HepG2 (cell line): ENCODE results near the gene PLEKHB1. TPM values are rescaled to one million over a fixed set of nuclear protein-coding genes. Genes with fewer than 3 reads are reported as not detected.
A peak's percentile ranks its signal among the peaks of the same experiment; 100 is the strongest.

Source experiments
- ATAC-seq: fragments of 200-7000 bp; cut with Tn5 transposase; 3 replicates; pipeline ENCODE4 v1.9.1; 2020; ENCODE audit warnings: mild to moderate bottlenecking, moderate library complexity
- BruUV-seq: library from RNA; stranded (reverse); fragments of 400-500 nt; replicated peaks from 2 replicates; lab custom pipeline; 2021; lab: Mats Ljungman, UMichigan
- CTCF ChIA-PET: fragments of 300-600 bp; formaldehyde crosslinking; extraction: SDS; loops from one replicate; lab custom pipeline; 2021; ENCODE audit warnings: low total read pairs, inconsistent platforms, low intra/inter-chr PET ratio; lab: Yijun Ruan, JAX
- POLR2A ChIA-PET: fragments of 350-600 bp; sonication (Branson Sonifier 250); formaldehyde crosslinking; loops from one replicate; lab custom pipeline; 2020; ENCODE audit warnings: antibody characterized with exemption, inconsistent platforms; lab: Yijun Ruan, JAX
- DNase-seq: peaks from one replicate; pipeline ENCODE4 v3.0.0-alpha.2; 2015; ENCODE audit warnings: low spot score
- FAIRE-seq: peaks from 3 replicates; lab custom pipeline; 2011; peaks lifted over from hg19 to GRCh38; lab: Jason Lieb, UNC
- H2AFZ ChIP-seq: one replicate; pipeline ENCODE4 v1.6.1; 2011; ENCODE audit warnings: low read length, inconsistent platforms
- H3K27ac ChIP-seq: fragments of 300-600 bp; 3 replicates; pipeline ENCODE4 v1.8.0; 2011; ENCODE audit warnings: mixed run types, mild to moderate bottlenecking, mixed read lengths, low read length, inconsistent platforms; ENCODE audit not compliant: insufficient read depth; ENCODE audit errors: extremely low read length
- H3K27me3 ChIP-seq, 2 experiments: fragments of 200-600 bp in 1 of 2; 2 replicates in 1 of 2; 3 replicates in 1 of 2; pipeline versions ENCODE4 v1.6.0 to v1.8.0; 2011; ENCODE audit warnings: low read length in 2 of 2, mild to moderate bottlenecking in 2 of 2, moderate library complexity in 2 of 2, inconsistent platforms in 1 of 2; ENCODE audit not compliant: insufficient read depth in 2 of 2, control insufficient read depth in 1 of 2
- H3K36me3 ChIP-seq, 2 experiments: fragments of 200-600 bp in 1 of 2; replicated peaks in 1 of 2; 2 replicates in 1 of 2; 3 replicates in 1 of 2; pipeline versions ENCODE4 v1.5.1 to v1.8.0; 2011; ENCODE audit warnings: low read length in 2 of 2, inconsistent platforms in 1 of 2; ENCODE audit not compliant: insufficient read depth in 2 of 2, control insufficient read depth in 1 of 2
- H3K4me1 ChIP-seq: 2 replicates; pipeline ENCODE4 v1.5.1; 2012; ENCODE audit warnings: low read length, inconsistent platforms; ENCODE audit not compliant: insufficient read depth
- H3K4me2 ChIP-seq: 2 replicates; pipeline ENCODE4 v1.6.0; 2011; ENCODE audit warnings: low read depth, low read length, inconsistent platforms
- H3K4me3 ChIP-seq, 3 experiments: fragments of 200-600 bp in 1 of 3; sonication (generic), shearing (Covaris generic) in 1 of 3; replicated peaks in 1 of 3; 2 replicates each; pipeline ENCODE4 v1.5.1; 2011 to 2016; ENCODE audit warnings: low read length in 3 of 3, inconsistent platforms in 2 of 3, low read depth in 2 of 3, mild to moderate bottlenecking in 2 of 3, control low read depth in 1 of 3, mixed read lengths in 1 of 3; ENCODE audit not compliant: insufficient read depth in 1 of 3
- H3K79me2 ChIP-seq: one replicate; pipeline ENCODE4 v1.6.1; 2011; ENCODE audit warnings: low read length, inconsistent platforms; ENCODE audit not compliant: insufficient read depth
- H3K9ac ChIP-seq: 2 replicates; pipeline ENCODE4 v1.6.0; 2011; ENCODE audit warnings: mild to moderate bottlenecking, low read depth, low read length, inconsistent platforms; ENCODE audit not compliant: insufficient read depth
- H3K9me3 ChIP-seq: 2 replicates; pipeline ENCODE4 v1.5.1; 2012; ENCODE audit warnings: mild to moderate bottlenecking, low read length
- H4K20me1 ChIP-seq: 2 replicates; pipeline ENCODE4 v1.6.0; 2011; ENCODE audit warnings: inconsistent platforms, mild to moderate bottlenecking, low read length, moderate library complexity; ENCODE audit not compliant: insufficient read depth
- CREM ChIP-seq, 2 experiments: sonication (generic) in 1 of 2; formaldehyde crosslinking in 1 of 2; IDR thresholded peaks; 2 replicates each; pipeline versions ENCODE4 v1.4.0 to v1.6.1; 2016 to 2020; ENCODE audit warnings: antibody characterized with exemption in 1 of 2, mild to moderate bottlenecking in 1 of 2, missing genetic modification reagents in 1 of 2
- KAT8 ChIP-seq: IDR thresholded peaks from 2 replicates; pipeline ENCODE4 v1.6.1; 2016; ENCODE audit warnings: missing genetic modification reagents, missing compliant biosample characterization
- MEIS1 ChIP-seq: sonication (generic); formaldehyde crosslinking; IDR thresholded peaks from 2 replicates; pipeline ENCODE4 v1.9.0; 2021; ENCODE audit warnings: mild to moderate bottlenecking, missing genetic modification reagents, moderate library complexity, borderline replicate concordance
- MTA1 ChIP-seq: sonication (generic); formaldehyde crosslinking; IDR thresholded peaks from 2 replicates; pipeline ENCODE4 v1.4.0; 2020; ENCODE audit warnings: missing genetic modification reagents, mild to moderate bottlenecking, borderline replicate concordance
- POLR2AphosphoS2 ChIP-seq: IDR thresholded peaks from 2 replicates; pipeline ENCODE4 v1.6.1; 2011; ENCODE audit warnings: low read depth, low read length, improper control_type of control experiment
- SIN3B ChIP-seq: fragments of 150-350 bp; IDR thresholded peaks from 2 replicates; pipeline ENCODE4 v1.6.1; 2014; ENCODE audit warnings: low read length
- SMC3 ChIP-seq: IDR thresholded peaks from 2 replicates; pipeline ENCODE4 v1.6.1; 2011; ENCODE audit warnings: low read length, improper control_type of control experiment
- STAG1 ChIP-seq: sonication (generic); formaldehyde crosslinking; IDR thresholded peaks from 2 replicates; pipeline ENCODE4 v1.4.0; 2020; ENCODE audit warnings: missing genetic modification reagents
- TGIF2 ChIP-seq: IDR thresholded peaks from 2 replicates; pipeline ENCODE4 v1.6.1; 2016; ENCODE audit warnings: control low read depth, missing compliant biosample characterization
- YY1 ChIP-seq: IDR thresholded peaks from 2 replicates; pipeline ENCODE4 v1.6.1; 2011; ENCODE audit warnings: low read length, low read depth, moderate library complexity, mild to moderate bottlenecking; ENCODE audit not compliant: insufficient read depth, insufficient replicate concordance
- ZBTB21 ChIP-seq: sonication (generic); formaldehyde crosslinking; IDR thresholded peaks from 2 replicates; pipeline ENCODE4 v1.4.0; 2020; ENCODE audit warnings: missing genetic modification reagents
- ZMYM3 ChIP-seq: sonication (generic); formaldehyde crosslinking; IDR thresholded peaks from 2 replicates; pipeline ENCODE4 v1.5.1; 2020; ENCODE audit warnings: mild to moderate bottlenecking, missing genetic modification reagents
- ZNF121 ChIP-seq: sonication (generic); formaldehyde crosslinking; IDR thresholded peaks from 2 replicates; pipeline ENCODE4 v1.5.0; 2020; ENCODE audit warnings: mild to moderate bottlenecking, missing genetic modification reagents
- ZZZ3 ChIP-seq: sonication (generic); formaldehyde crosslinking; IDR thresholded peaks from 2 replicates; pipeline ENCODE4 v1.4.0; 2020; ENCODE audit warnings: missing genetic modification reagents, mild to moderate bottlenecking, borderline replicate concordance
- WGBS: methylation state at CpG from one replicate; pipeline ENCODE4 v1.1.6; 2017; ENCODE audit warnings: low lambda C conversion rate; 5-methylcytosine and 5-hydroxymethylcytosine counted together
- in situ Hi-C: cut with HindIII; loops from 2 replicates; pipeline ENCODE4 v1.10.0; 2017; ENCODE audit warnings: low pct_unique_long_range_greater_than_20kb; ENCODE audit not compliant: extremely low pct_ligation_motif_present
- intact Hi-C: fragments of 100-400 bp; cut with micrococcal nuclease; formaldehyde crosslinking; loops from one replicate; pipeline ENCODE4 v1.10.0; 2022; ENCODE audit not compliant: unreplicated experiment
- polyA plus RNA-seq, 8 experiments: library from polyadenylated mRNA; depleted of rRNA in 3 of 8; stranded (reverse) in 7 of 8; unstranded in 1 of 8; fragments of >200 nt; fragmentation: Illumina TruSeq in 4 of 8; extraction: Trizol in 4 of 8; gene quantifications; 2 replicates each; pipeline versions ENCODE4 v1.2.1 to v1.2.3, GENCODE V29; 2011 to 2016; ENCODE audit warnings: low read depth in 4 of 8, missing spikeins in 1 of 8, mixed read lengths in 1 of 8; ENCODE audit not compliant: insufficient read depth in 1 of 8
- total RNA-seq, 5 experiments: library from RNA; depleted of rRNA; stranded (reverse); fragments of >200 nt; fragmentation: Illumina TruSeq; extraction: Trizol; gene quantifications; 2 replicates each; pipeline ENCODE4 v1.2.3, GENCODE V29; 2016; ENCODE audit warnings: low read depth in 1 of 5
- TF ChIP-seq, protein P1 (sequence below): sonication (generic); formaldehyde crosslinking; IDR thresholded peaks from 2 replicates; pipeline ENCODE4 v1.8.0; 2023; ENCODE audit warnings: mild to moderate bottlenecking, missing genetic modification reagents
- TF ChIP-seq, protein P2 (sequence below): sonication (generic); formaldehyde crosslinking; conservative IDR thresholded peaks from 2 replicates; pipeline ENCODE4 v1.4.0; 2020; ENCODE audit warnings: missing genetic modification reagents
- TF ChIP-seq, protein P3 (sequence below): sonication (generic); formaldehyde crosslinking; IDR thresholded peaks from 2 replicates; pipeline ENCODE4 v1.4.0; 2020; ENCODE audit warnings: low read depth, mild to moderate bottlenecking, missing genetic modification reagents
- TF ChIP-seq, protein P4 (sequence below): sonication (generic); formaldehyde crosslinking; IDR thresholded peaks from 2 replicates; pipeline ENCODE4 v1.4.0; 2020; ENCODE audit warnings: missing genetic modification reagents

Gene PLEKHB1
- total and polyA plus RNA-seq, 2 of the 13 experiments (the other 11 are each of a cell fraction or from before 2014, with no cell fraction given) = 68.0 to 99.3 TPM

DNA sequence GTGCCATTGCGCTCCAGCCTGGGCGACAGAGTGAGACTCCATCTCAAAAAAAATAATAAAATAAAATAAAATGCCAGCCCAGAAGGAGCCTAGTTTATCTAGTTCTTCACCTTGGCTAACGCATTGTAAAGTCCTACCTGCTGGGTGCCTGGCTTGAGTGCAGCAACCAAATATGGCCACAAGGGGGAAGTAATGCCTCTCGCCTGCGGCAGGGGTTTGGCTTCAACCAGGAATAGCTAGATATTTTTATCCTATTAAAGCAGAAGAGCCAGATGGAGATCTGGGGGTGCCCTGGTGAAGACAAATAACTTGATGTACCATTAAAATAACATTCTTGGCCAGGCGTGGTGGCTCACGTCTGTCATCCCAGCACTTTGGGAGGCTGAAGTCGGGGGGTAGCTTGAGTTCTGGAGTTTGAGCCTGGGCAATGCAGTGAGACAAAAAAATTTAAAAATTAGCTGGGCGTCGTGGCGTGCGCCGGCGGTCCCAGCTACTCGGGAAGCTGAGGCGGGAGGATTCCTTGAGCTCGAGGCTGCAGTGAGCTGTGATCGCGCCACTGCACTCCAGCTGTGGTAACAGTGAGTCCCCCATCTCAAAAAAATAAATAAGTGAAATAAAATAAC, 20.6 kb upstream of the PLEKHB1 start:
- ATAC-seq (peak; percentile 85), DNase-seq (peak; percentile 59), FAIRE-seq (peak; percentile 76)
- intact Hi-C loops (loop anchor here (1.0 to 10.0 kb wide), 3 partner anchors 27 to 221 kb away; no protein-coding TSS in a partner anchor), in situ Hi-C loops (loop anchor here (5.0 to 10.0 kb wide), 2 partner anchors 36 to 221 kb away; no protein-coding TSS in a partner anchor)
- Histone ChIP-seq H3K79me2 (no peaks in the 10 kb centered on the region), H3K4me1 (peaks cover 28% of the 10 kb centered on the region), H3K9ac (no peak overlapping the region), H3K9me3 (0 out of 2 replicates have a peak, but pooled peaks cover 4% of the 10 kb centered on the region), H3K27ac (no peak overlapping the region), H3K36me3 (no peaks in the 10 kb centered on the region), H3K27me3 (no peaks in the 10 kb centered on the region), H4K20me1 (no peaks in the 10 kb centered on the region), H2AFZ (no peak overlapping the region), H3K4me3 (no peak overlapping the region), H3K4me2 (peak overlapping the region; percentile 11; the same call in 1 of the 2 replicates)
- no TSS peak for BruUV-seq
- CTCF ChIA-PET = interaction anchor here (0.6 to 3.8 kb wide), 5 partner anchors 27 to 222 kb away, joined by 3 to 59 read pairs (median 5); no protein-coding TSS in a partner anchor
- 31% methylated on average over 19 of the region's 19 CpGs for WGBS
- POLR2A ChIA-PET = interaction anchor here (1.0 to 1.3 kb wide), 4 partner anchors 26 to 36 kb away, joined by 4 to 7 read pairs (median 5); no protein-coding TSS in a partner anchor
- TF ChIP-seq, protein P1, sequence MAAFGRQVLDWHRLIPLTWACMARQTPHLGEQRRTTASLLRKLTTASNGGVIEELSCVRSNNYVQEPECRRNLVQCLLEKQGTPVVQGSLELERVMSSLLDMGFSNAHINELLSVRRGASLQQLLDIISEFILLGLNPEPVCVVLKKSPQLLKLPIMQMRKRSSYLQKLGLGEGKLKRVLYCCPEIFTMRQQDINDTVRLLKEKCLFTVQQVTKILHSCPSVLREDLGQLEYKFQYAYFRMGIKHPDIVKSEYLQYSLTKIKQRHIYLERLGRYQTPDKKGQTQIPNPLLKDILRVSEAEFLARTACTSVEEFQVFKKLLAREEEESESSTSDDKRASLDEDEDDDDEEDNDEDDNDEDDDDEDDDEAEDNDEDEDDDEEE = 0 out of 2 replicates have a peak, but pooled peaks have one; percentile 32
- TF ChIP-seq POLR2AphosphoS2 (no peak), MEIS1 (CRISPR knock-in tag) (no peak), ZBTB21 (CRISPR knock-in tag) (no peak), MTA1 (CRISPR knock-in tag) (no peak), SMC3 (peak; percentile 99), SIN3B (no peak), ZZZ3 (CRISPR knock-in tag) (no peak), KAT8 (0 out of 2 replicates have a peak, but pooled peaks have one; percentile 23), ZMYM3 (CRISPR knock-in tag) (no peak), TGIF2 (CRISPR knock-in tag) (no peak), ZNF121 (CRISPR knock-in tag) (peak; percentile 72), STAG1 (CRISPR knock-in tag) (peak; percentile 96), CREM (IDR thresholded peaks at IDR 0.05) (no peak), CREM (CRISPR knock-in tag; IDR thresholded peaks at IDR 0.05) (no peak), YY1 (peak; percentile 12)
- TF ChIP-seq, protein P2, sequence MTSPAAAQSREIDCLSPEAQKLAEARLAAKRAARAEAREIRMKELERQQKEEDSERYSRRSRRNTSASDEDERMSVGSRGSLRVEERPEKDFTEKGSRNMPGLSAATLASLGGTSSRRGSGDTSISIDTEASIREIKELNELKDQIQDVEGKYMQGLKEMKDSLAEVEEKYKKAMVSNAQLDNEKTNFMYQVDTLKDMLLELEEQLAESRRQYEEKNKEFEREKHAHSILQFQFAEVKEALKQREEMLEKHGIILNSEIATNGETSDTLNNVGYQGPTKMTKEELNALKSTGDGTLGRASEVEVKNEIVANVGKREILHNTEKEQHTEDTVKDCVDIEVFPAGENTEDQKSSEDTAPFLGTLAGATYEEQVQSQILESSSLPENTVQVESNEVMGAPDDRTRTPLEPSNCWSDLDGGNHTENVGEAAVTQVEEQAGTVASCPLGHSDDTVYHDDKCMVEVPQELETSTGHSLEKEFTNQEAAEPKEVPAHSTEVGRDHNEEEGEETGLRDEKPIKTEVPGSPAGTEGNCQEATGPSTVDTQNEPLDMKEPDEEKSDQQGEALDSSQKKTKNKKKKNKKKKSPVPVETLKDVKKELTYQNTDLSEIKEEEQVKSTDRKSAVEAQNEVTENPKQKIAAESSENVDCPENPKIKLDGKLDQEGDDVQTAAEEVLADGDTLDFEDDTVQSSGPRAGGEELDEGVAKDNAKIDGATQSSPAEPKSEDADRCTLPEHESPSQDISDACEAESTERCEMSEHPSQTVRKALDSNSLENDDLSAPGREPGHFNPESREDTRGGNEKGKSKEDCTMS (CRISPR knock-in tag) = no peak
- TF ChIP-seq, protein P3, sequence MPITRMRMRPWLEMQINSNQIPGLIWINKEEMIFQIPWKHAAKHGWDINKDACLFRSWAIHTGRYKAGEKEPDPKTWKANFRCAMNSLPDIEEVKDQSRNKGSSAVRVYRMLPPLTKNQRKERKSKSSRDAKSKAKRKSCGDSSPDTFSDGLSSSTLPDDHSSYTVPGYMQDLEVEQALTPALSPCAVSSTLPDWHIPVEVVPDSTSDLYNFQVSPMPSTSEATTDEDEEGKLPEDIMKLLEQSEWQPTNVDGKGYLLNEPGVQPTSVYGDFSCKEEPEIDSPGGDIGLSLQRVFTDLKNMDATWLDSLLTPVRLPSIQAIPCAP (CRISPR knock-in tag) = no peak
- TF ChIP-seq, protein P4, sequence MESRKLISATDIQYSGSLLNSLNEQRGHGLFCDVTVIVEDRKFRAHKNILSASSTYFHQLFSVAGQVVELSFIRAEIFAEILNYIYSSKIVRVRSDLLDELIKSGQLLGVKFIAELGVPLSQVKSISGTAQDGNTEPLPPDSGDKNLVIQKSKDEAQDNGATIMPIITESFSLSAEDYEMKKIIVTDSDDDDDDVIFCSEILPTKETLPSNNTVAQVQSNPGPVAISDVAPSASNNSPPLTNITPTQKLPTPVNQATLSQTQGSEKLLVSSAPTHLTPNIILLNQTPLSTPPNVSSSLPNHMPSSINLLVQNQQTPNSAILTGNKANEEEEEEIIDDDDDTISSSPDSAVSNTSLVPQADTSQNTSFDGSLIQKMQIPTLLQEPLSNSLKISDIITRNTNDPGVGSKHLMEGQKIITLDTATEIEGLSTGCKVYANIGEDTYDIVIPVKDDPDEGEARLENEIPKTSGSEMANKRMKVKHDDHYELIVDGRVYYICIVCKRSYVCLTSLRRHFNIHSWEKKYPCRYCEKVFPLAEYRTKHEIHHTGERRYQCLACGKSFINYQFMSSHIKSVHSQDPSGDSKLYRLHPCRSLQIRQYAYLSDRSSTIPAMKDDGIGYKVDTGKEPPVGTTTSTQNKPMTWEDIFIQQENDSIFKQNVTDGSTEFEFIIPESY (CRISPR knock-in tag) = peak; percentile 82
